Coronary artery (tissue), 2 donors: ENCODE measurements around the gene ADARB2.
"Not testable (repeated sequence)": the region's sequence is repeated elsewhere in the genome, so short reads cannot be mapped to it uniquely, and the experiment has no call there.

Source experiments
- DNase-seq: peaks from one replicate; pipeline ENCODE4 v3.0.0-alpha.2; 2017; ENCODE audit warnings: low spot score
- H3K27ac ChIP-seq, 2 donors: fragments of 200-600 bp; sonication (generic); one replicate each; pipeline ENCODE4 v1.5.1; 2016 to 2019
- H3K4me3 ChIP-seq: fragments of 200-600 bp; sonication (generic); 2 replicates; pipeline ENCODE4 v1.5.1; 2016; ENCODE audit warnings: mild to moderate bottlenecking, moderate library complexity
- CTCF ChIP-seq: fragments of 200-600 bp; sonication (generic); IDR thresholded peaks from one replicate; pipeline ENCODE4 v1.5.1; 2019; ENCODE audit warnings: antibody characterized with exemption

The ADARB2 gene

GRCh38 chr10:1359626-1359955 lies 377.7 kb downstream of the ADARB2 start:
- Histone ChIP-seq H3K27ac (no peak overlapping the region), H3K4me3 (no peak overlapping the region)
- TF ChIP-seq CTCF, result no peak
- no peak for DNase-seq

- Histone ChIP-seq H3K27ac (no peak overlapping the region), H3K4me3 (no peak overlapping the region)
- TF ChIP-seq CTCF, result no peak
- no peak for DNase-seq
Observed at GRCh38 chr10:1358860-1359625, 378.3 kb downstream of the ADARB2 start.

- DNase-seq, result no peak
- H3K27ac ChIP-seq, result no peak overlapping the region
- no peak overlapping the region for H3K4me3 ChIP-seq
- no peak for TF ChIP-seq CTCF
Observed at GRCh38 chr10:1358147-1358546, 379.2 kb downstream of the ADARB2 start.

- H3K27ac ChIP-seq, result no peak overlapping the region
- DNase-seq, result no peak
- TF ChIP-seq CTCF, result no peak
- H3K4me3 ChIP-seq, result no peak overlapping the region
Observed at GRCh38 chr10:1356349-1356748, 381.0 kb downstream of the ADARB2 start.

- H3K27ac ChIP-seq, result no peak overlapping the region
- no peak overlapping the region for H3K4me3 ChIP-seq
- no peak for TF ChIP-seq CTCF
- DNase-seq, result no peak
Observed at GRCh38 chr10:1354809-1355710, 382.3 kb downstream of the ADARB2 start.

- not testable (repeated sequence) for H3K27ac ChIP-seq, DNase-seq, H3K4me3 ChIP-seq
Observed at GRCh38 chr10:1352296-1352695, 385.0 kb downstream of the ADARB2 start.

GRCh38 chr10:1348773-1349050 lies 388.6 kb downstream of the ADARB2 start:
- Histone ChIP-seq H3K27ac (no peak overlapping the region), H3K4me3 (no peak overlapping the region)
- no peak for TF ChIP-seq CTCF
- DNase-seq, result no peak
